Measurements from ENCODE around the gene SLC16A14.

DNA sequence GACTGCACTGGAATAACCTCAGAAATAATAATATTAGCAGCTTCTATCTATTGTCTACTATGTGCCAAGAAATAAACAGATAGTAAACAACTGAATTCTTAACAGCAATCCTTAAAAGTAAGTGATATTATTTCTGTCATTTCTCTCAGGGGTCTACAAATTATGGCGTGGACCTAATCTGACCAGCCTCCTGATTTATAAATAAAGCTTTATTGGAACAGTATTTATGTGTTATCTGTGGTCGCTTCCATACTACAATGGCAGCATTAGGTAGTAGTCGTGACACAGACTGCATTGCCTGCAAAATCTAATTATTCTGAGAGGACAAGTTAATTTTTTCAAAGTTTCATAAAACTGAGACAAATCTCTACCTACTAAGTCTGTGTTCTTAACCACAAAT is 49.0 kb downstream of the SLC16A14 start:
- TF ChIP-seq CHD1 (IDR thresholded peaks at IDR 0.05; ENCODE audit: low read depth, low read length) (no peak), POLR2AphosphoS5 (IDR thresholded peaks at IDR 0.05; ENCODE audit: low read depth, low read length) (no peak)
- TF ChIP-seq, protein P1, sequence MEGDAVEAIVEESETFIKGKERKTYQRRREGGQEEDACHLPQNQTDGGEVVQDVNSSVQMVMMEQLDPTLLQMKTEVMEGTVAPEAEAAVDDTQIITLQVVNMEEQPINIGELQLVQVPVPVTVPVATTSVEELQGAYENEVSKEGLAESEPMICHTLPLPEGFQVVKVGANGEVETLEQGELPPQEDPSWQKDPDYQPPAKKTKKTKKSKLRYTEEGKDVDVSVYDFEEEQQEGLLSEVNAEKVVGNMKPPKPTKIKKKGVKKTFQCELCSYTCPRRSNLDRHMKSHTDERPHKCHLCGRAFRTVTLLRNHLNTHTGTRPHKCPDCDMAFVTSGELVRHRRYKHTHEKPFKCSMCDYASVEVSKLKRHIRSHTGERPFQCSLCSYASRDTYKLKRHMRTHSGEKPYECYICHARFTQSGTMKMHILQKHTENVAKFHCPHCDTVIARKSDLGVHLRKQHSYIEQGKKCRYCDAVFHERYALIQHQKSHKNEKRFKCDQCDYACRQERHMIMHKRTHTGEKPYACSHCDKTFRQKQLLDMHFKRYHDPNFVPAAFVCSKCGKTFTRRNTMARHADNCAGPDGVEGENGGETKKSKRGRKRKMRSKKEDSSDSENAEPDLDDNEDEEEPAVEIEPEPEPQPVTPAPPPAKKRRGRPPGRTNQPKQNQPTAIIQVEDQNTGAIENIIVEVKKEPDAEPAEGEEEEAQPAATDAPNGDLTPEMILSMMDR (IDR thresholded peaks at IDR 0.05; ENCODE audit: control extremely low read depth in 1 of 3, insufficient read depth in 1 of 3, low read depth in 1 of 3, low read length in 3 of 3) = no peak
